SK-N-SH (cell line): ENCODE data around the gene DENND1A.

Experiments used
- POLR2AphosphoS5 ChIP-seq: IDR thresholded peaks from 2 replicates; pipeline ENCODE4 v1.6.1; 2012; ENCODE audit warnings: low read depth, low read length
- RAD21 ChIP-seq: IDR thresholded peaks from 2 replicates; pipeline ENCODE4 v1.6.1; 2012; ENCODE audit warnings: mild to moderate bottlenecking, low read length
- TF ChIP-seq, protein P1 (sequence below): IDR thresholded peaks from 2 replicates; pipeline ENCODE4 v1.4.0; 2012; ENCODE audit warnings: low read depth, borderline replicate concordance

- TF ChIP-seq POLR2AphosphoS5 (no peak), RAD21 (no peak)
- TF ChIP-seq, protein P1, sequence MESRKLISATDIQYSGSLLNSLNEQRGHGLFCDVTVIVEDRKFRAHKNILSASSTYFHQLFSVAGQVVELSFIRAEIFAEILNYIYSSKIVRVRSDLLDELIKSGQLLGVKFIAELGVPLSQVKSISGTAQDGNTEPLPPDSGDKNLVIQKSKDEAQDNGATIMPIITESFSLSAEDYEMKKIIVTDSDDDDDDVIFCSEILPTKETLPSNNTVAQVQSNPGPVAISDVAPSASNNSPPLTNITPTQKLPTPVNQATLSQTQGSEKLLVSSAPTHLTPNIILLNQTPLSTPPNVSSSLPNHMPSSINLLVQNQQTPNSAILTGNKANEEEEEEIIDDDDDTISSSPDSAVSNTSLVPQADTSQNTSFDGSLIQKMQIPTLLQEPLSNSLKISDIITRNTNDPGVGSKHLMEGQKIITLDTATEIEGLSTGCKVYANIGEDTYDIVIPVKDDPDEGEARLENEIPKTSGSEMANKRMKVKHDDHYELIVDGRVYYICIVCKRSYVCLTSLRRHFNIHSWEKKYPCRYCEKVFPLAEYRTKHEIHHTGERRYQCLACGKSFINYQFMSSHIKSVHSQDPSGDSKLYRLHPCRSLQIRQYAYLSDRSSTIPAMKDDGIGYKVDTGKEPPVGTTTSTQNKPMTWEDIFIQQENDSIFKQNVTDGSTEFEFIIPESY: no peak
Measured at GRCh38 chr9:123335986-123336329, 594.0 kb downstream of the DENND1A start.
